Measurements from ENCODE around the gene GPC6. TPM values are rescaled to one million over a fixed set of nuclear protein-coding genes. Genes with fewer than 3 reads are reported as not detected.

Gene GPC6
- total RNA-seq, 2 donors from 2014 or later = 1.6 to 4.0 TPM

DNA sequence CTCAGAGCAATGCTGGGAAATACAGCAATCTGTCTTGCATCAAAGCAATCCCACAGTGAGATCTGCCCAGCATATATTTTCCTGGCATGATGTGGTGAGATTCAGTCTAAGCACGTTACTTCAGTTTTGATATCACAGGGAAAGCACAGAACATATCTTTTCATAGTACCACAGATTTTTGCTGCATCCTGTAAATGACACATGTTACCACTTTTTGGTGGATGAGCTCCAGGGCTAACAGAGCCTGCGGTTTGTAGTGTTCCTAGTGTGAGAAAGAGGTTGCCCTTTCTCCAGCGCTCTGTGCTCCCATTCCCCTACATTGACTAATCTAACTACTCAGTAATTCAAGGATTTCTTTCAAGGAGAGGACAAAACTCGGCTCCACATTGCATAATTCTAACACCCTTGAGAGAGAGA, 409.0 kb downstream of the GPC6 start:
- 59 to 67% methylated on average over 4 of the region's 4 CpGs for whole genome bisulfite sequencing, 2 donors
- H3K36me3 ChIP-seq (replicated peaks in 1 of 2; ENCODE audit: insufficient read depth in 1 of 2, low read depth in 2 of 2) = no peaks in the 10 kb centered on the region
- DNase-seq (peak in 1 of 4 donors; percentile 5), ATAC-seq (no peak)
- H3K4me3 ChIP-seq = no peak overlapping the region
- intact Hi-C loops (cut with DNase I) = no loop called here
- H3K9me3 ChIP-seq = no peaks in the 10 kb centered on the region
- no peak overlapping the region for H3K27ac ChIP-seq
- no peaks in the 10 kb centered on the region for H3K4me1 ChIP-seq
- no peaks in the 10 kb centered on the region for H3K27me3 ChIP-seq
- TF ChIP-seq, protein P1, sequence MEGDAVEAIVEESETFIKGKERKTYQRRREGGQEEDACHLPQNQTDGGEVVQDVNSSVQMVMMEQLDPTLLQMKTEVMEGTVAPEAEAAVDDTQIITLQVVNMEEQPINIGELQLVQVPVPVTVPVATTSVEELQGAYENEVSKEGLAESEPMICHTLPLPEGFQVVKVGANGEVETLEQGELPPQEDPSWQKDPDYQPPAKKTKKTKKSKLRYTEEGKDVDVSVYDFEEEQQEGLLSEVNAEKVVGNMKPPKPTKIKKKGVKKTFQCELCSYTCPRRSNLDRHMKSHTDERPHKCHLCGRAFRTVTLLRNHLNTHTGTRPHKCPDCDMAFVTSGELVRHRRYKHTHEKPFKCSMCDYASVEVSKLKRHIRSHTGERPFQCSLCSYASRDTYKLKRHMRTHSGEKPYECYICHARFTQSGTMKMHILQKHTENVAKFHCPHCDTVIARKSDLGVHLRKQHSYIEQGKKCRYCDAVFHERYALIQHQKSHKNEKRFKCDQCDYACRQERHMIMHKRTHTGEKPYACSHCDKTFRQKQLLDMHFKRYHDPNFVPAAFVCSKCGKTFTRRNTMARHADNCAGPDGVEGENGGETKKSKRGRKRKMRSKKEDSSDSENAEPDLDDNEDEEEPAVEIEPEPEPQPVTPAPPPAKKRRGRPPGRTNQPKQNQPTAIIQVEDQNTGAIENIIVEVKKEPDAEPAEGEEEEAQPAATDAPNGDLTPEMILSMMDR (IDR thresholded peaks at IDR 0.05) = no peak
- no peak for TF ChIP-seq POLR2A (IDR thresholded peaks at IDR 0.05)

DNA sequence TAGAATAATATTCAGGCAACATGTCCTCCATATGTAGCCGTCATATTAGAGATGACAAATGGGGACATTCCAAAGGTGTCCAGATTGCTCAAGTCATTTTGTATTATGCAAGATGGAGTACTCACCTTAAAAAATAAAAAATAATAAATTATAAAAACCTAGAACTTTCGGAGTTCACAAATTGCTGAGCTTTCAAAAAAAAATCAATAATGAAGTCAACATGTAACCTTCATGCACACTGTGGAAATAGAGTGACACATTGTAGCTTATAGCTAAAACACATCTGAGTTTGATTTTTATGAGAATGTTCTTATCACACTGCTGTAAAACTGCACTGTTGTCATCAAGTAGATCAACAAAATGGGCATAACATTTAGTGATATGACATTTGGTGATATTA, 411.2 kb downstream of the GPC6 start:
- H3K27ac ChIP-seq = no peak overlapping the region
- H3K36me3 ChIP-seq (replicated peaks in 1 of 2; ENCODE audit: insufficient read depth in 1 of 2, low read depth in 2 of 2) = no peaks in the 10 kb centered on the region
- 61 to 66% methylated on average over 2 of the region's 2 CpGs for WGBS, 2 donors
- H3K4me3 ChIP-seq = no peak overlapping the region
- DNase-seq (no peak), ATAC-seq (no peak)
- no peak for TF ChIP-seq POLR2A (IDR thresholded peaks at IDR 0.05)
- TF ChIP-seq, protein P1 (IDR thresholded peaks at IDR 0.05) = no peak
- no peaks in the 10 kb centered on the region for H3K27me3 ChIP-seq
- no peaks in the 10 kb centered on the region for H3K9me3 ChIP-seq
- intact Hi-C loops (cut with DNase I) = no loop called here
- H3K4me1 ChIP-seq = no peaks in the 10 kb centered on the region

DNA sequence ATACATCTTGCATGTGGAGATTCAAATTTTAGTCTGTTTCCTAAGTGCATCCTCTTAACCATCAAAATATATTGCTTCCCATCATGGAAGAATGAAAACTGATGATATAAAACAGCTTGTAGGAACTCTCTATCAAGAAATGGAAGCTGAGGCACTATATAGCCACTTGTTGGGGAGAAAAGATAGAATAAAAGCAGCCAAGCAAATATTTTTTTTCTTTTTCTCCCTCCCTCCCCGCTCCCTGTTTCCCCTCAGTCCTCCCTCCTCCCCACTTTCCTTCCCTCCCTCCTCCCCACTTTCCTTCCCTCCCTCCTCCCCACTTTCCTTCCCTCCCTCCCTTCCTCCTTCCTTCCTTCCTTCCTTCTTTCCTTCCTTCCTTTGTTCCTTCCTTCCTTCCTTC, 413.8 kb downstream of the GPC6 start:
- no peak for DNase-seq
- Histone ChIP-seq H3K36me3 (replicated peaks in 1 of 2; ENCODE audit: insufficient read depth in 1 of 2, low read depth in 2 of 2) (no peaks in the 10 kb centered on the region), H3K9me3 (no peaks in the 10 kb centered on the region), H3K4me3 (no peak overlapping the region), H3K27me3 (no peaks in the 10 kb centered on the region), H3K4me1 (no peaks in the 10 kb centered on the region), H3K27ac (no peak overlapping the region)
- intact Hi-C loops (cut with DNase I) = no loop called here
- no peak for ATAC-seq
- WGBS, 2 donors = 94 to 100% methylated on average over 1 of the region's 1 CpG
- no peak for TF ChIP-seq POLR2A (IDR thresholded peaks at IDR 0.05)
- TF ChIP-seq, protein P1 (IDR thresholded peaks at IDR 0.05) = no peak

DNA sequence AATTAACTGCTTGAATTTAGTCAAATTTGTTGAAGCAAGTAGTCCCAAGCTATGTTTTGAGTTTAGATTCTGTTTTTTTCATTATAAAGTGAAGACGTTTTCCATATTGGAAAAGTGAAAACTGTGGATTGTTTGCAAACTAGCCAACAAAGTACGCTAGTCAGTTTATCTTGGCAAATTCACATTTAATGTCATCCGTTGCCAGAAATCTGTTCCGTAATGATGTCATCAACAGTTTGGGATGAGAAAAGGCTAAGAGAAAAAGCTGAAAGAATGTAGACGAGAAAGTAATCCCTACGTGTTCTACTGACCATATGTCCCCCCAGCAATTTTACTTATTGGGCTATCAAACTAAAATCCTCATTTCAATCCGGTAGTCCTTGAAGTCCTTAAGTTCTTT, 419.6 kb downstream of the GPC6 start:
- TF ChIP-seq POLR2A (IDR thresholded peaks at IDR 0.05) = no peak
- TF ChIP-seq, protein P1 (IDR thresholded peaks at IDR 0.05) = no peak
- intact Hi-C loops (cut with DNase I) = no loop called here
- whole genome bisulfite sequencing, 2 donors = 63 to 71% methylated on average over 7 of the region's 7 CpGs
- H3K27ac ChIP-seq = no peak overlapping the region
- H3K36me3 ChIP-seq (replicated peaks in 1 of 2; ENCODE audit: insufficient read depth in 1 of 2, low read depth in 2 of 2) = no peaks in the 10 kb centered on the region
- DNase-seq (no peak), ATAC-seq (no peak)
- no peaks in the 10 kb centered on the region for H3K9me3 ChIP-seq
- no peaks in the 10 kb centered on the region for H3K4me1 ChIP-seq
- no peak overlapping the region for H3K4me3 ChIP-seq
- H3K27me3 ChIP-seq = no peaks in the 10 kb centered on the region

DNA sequence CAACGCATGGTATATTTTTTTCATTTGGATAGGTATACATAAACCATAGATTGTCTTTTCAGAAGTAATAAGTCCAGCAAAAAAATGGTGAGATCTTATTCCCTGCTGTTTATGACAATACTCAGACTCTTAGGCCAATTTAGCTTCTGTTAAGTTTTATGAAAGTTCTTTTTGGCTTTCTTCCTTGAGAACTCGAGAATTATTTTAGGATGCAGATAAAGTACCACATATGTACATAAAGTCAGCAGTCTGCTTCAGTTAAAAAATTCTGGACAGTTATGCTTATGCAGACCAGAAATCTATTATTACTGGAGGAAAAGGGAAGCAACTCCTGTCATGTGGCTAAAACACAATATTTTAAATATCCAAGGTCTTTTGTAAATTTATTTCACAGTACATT, 422.9 kb downstream of the GPC6 start:
- Histone ChIP-seq H3K4me3 (no peak overlapping the region), H3K9me3 (no peaks in the 10 kb centered on the region), H3K27ac (no peak overlapping the region), H3K27me3 (no peaks in the 10 kb centered on the region), H3K4me1 (no peaks in the 10 kb centered on the region), H3K36me3 (replicated peaks in 1 of 2; ENCODE audit: insufficient read depth in 1 of 2, low read depth in 2 of 2) (no peaks in the 10 kb centered on the region)
- ATAC-seq = no peak
- WGBS, 2 donors = 74 to 80% methylated on average over 2 of the region's 2 CpGs
- no peak for TF ChIP-seq POLR2A (IDR thresholded peaks at IDR 0.05)
- TF ChIP-seq, protein P1 (IDR thresholded peaks at IDR 0.05) = no peak
- intact Hi-C loops (cut with DNase I) = no loop called here
- no peak for DNase-seq
